Omental fat pad (tissue), 4 donors: ENCODE measurements around the gene UPK1A. TPM values are rescaled to one million over a fixed set of nuclear protein-coding genes. Genes with fewer than 3 reads are reported as not detected.

ENCODE experiments used
- ATAC-seq: fragments of 150-250 bp; one replicate; pipeline ENCODE4 v1.9.1; 2016; ENCODE audit warnings: mild to moderate bottlenecking, moderate library complexity; ENCODE audit not compliant: low FRiP score
- DNase-seq: peaks from one replicate; pipeline ENCODE4 v3.0.0-alpha.2; 2019; ENCODE audit warnings: low spot score
- CTCF ChIP-seq, 3 donors: fragments of 450-650 bp; IDR thresholded peaks; one replicate each; pipeline ENCODE4 v1.5.1; 2016 to 2017; ENCODE audit warnings: antibody characterized with exemption in 3 of 3, mild to moderate bottlenecking in 3 of 3, moderate library complexity in 2 of 3
- total RNA-seq, 4 donors: library from RNA; depleted of rRNA; stranded (reverse); fragments of >200 nt; gene quantifications; one replicate each; pipeline ENCODE4 v1.1.0, GENCODE V29; 2016

Gene UPK1A
- total RNA-seq, 4 donors from 2014 or later, result 0.44 TPM; not detected in 3

GRCh38 chr19:35637165-35637564 lies 29.2 kb upstream of the UPK1A start:
- no peak for DNase-seq
- ATAC-seq, result no peak
- no peak for TF ChIP-seq CTCF (IDR thresholded peaks at IDR 0.05)

GRCh38 chr19:35639321-35639639 lies 27.0 kb upstream of the UPK1A start:
- ATAC-seq (no peak), DNase-seq (no peak)
- TF ChIP-seq CTCF (IDR thresholded peaks at IDR 0.05), result no peak

DNA sequence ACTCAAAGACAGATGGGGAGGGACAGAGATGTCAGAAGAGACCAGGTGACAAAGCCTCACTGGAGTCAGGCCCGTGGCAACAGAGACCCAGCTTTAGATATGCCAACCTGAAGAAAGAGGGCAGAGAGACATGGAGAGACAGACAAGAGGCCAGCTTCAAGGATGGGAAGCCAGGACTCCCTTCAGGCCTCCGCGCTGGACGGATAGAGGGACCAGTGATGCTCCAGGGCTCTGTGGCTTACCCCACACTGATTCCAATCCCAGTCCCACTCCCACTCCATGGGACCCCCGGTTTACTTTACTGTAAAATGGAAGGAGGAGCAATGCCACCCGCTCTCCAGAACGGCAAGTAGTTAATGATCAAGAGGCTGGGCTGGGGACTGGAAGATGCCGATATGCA lies 26.5 kb upstream of the UPK1A start:
- no peak for TF ChIP-seq CTCF (IDR thresholded peaks at IDR 0.05)
- ATAC-seq, result no peak
- no peak for DNase-seq

DNA sequence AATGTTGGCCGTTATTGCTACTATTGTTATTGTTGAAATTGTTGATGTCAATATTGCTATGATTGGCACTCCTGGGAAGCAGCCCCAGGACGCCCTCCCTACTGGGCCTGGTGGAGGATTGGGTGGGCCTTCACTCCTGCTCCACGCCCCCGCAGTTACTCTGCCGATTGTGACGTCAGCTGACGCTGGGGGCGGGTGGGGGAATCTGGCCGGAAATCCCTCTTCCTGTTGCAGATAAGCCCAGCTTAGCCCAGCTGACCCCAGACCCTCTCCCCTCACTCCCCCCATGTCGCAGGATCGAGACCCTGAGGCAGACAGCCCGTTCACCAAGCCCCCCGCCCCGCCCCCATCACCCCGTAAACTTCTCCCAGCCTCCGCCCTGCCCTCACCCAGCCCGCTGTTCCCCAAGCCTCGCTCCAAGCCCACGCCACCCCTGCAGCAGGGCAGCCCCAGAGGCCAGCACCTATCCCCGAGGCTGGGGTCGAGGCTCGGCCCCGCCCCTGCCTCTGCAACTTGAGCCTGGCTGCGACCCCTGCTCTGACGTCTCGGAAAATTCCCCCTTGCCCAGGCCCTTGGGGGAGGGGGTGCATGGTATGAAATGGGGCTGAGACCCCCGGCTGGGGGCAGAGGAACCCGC lies 24.7 kb upstream of the UPK1A start, which contains the start of gene ETV2:
Gene ETV2, plus strand, starts transcription at position 231 of the 637 bp plus-strand sequence. CDS start 716 bp downstream, outside the sequence.
- no peak for TF ChIP-seq CTCF (IDR thresholded peaks at IDR 0.05)
- DNase-seq (no peak), ATAC-seq (no peak)

DNA sequence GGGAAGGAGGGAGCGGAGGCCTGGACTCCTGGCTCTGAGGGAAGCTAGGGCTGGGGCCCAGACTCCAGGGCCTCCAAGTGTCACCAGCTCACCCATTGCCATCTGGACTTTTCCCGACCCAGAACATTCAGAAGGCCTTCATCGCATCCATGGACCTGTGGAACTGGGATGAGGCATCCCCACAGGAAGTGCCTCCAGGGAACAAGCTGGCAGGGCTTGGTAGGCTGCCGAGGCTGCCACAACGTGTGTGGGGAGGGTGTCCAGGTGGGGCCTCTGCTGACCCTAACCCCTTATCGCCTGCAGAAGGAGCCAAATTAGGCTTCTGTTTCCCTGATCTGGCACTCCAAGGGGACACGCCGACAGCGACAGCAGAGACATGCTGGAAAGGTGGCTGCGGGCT lies 24.0 kb upstream of the UPK1A start:
- no peak for ATAC-seq
- no peak for DNase-seq
- TF ChIP-seq CTCF (IDR thresholded peaks at IDR 0.05), result no peak

GRCh38 chr19:35642798-35643254 lies 23.5 kb upstream of the UPK1A start:
- no peak for DNase-seq
- TF ChIP-seq CTCF (IDR thresholded peaks at IDR 0.05), result no peak
- ATAC-seq, result no peak
